ENCODE results near the gene AANAT.

The AANAT gene

GRCh38 chr17:76467366-76467765 is at the start of gene AANAT:
Gene AANAT, plus strand, starts transcription at chr17:76467603. Its CDS starts 1,144 bp downstream, at chr17:76468747.
- DNase-seq (ENCODE audit: low read depth): no peak
- no peak within 1 kb of the TSS for H3K4me3 ChIP-seq (ENCODE audit: low read length)
- no peak for TF ChIP-seq CTCF (IDR thresholded peaks at IDR 0.05; ENCODE audit: insufficient read depth, low read depth, low read length, missing control alignments)

GRCh38 chr17:76419576-76420260 is 47.7 kb upstream of the AANAT start:
- no peak for DNase-seq (ENCODE audit: low read depth)
- no peak overlapping the region for H3K4me3 ChIP-seq (ENCODE audit: low read length)
- TF ChIP-seq CTCF (IDR thresholded peaks at IDR 0.05; ENCODE audit: insufficient read depth, low read depth, low read length, missing control alignments): no peak

GRCh38 chr17:76420356-76421043 is 46.9 kb upstream of the AANAT start:
- TF ChIP-seq CTCF (IDR thresholded peaks at IDR 0.05; ENCODE audit: insufficient read depth, low read depth, low read length, missing control alignments): no peak
- DNase-seq (ENCODE audit: low read depth): no peak
- H3K4me3 ChIP-seq (ENCODE audit: low read length): no peak overlapping the region

- no peak overlapping the region for H3K4me3 ChIP-seq (ENCODE audit: low read length)
- DNase-seq (ENCODE audit: low read depth): no peak
- no peak for TF ChIP-seq CTCF (IDR thresholded peaks at IDR 0.05; ENCODE audit: insufficient read depth, low read depth, low read length, missing control alignments)
These were observed 46.4 kb upstream of the AANAT start for GRCh38 chr17:76421044-76421407.

- no peak for TF ChIP-seq CTCF (IDR thresholded peaks at IDR 0.05; ENCODE audit: insufficient read depth, low read depth, low read length, missing control alignments)
- DNase-seq (ENCODE audit: low read depth): no peak
- no peak overlapping the region for H3K4me3 ChIP-seq (ENCODE audit: low read length)
These were observed 45.0 kb upstream of the AANAT start for GRCh38 chr17:76422406-76422805.

- H3K4me3 ChIP-seq (ENCODE audit: low read length): no peak overlapping the region
- TF ChIP-seq CTCF (IDR thresholded peaks at IDR 0.05; ENCODE audit: insufficient read depth, low read depth, low read length, missing control alignments): no peak
- no peak for DNase-seq (ENCODE audit: low read depth)
These were observed 44.5 kb upstream of the AANAT start for GRCh38 chr17:76422860-76423259.

GRCh38 chr17:76426853-76427252 is 40.5 kb upstream of the AANAT start:
- DNase-seq (ENCODE audit: low read depth): no peak
- TF ChIP-seq CTCF (IDR thresholded peaks at IDR 0.05; ENCODE audit: insufficient read depth, low read depth, low read length, missing control alignments): no peak

More at GRCh38 chr17:76426853-76427252, 40.5 kb upstream of the AANAT start:
- H3K4me3 ChIP-seq (ENCODE audit: low read length): no peak overlapping the region

Data from epithelial cell of esophagus (primary cell).